Smooth muscle cell (in vitro differentiated cells): ENCODE results near the gene AQP7. TPM values are rescaled to one million over a fixed set of nuclear protein-coding genes. Genes with fewer than 3 reads are reported as not detected.

ENCODE experiments used
- DNase-seq: peaks from one replicate; lab custom pipeline; 2025; ENCODE audit not compliant: unreplicated experiment; lab: John Stamatoyannopoulos, UW
- H2AFZ ChIP-seq: fragments of 200-600 bp; sonication (generic); 2 replicates; pipeline ENCODE4 v1.6.0; 2016; ENCODE audit warnings: antibody characterized with exemption, low read depth, mild to moderate bottlenecking
- H3F3A ChIP-seq: fragments of 200-600 bp; sonication (generic); 2 replicates; pipeline ENCODE4 v1.6.0; 2017; ENCODE audit warnings: antibody characterized with exemption, low read depth
- H3K27ac ChIP-seq: fragments of 200-600 bp; sonication (generic); 2 replicates; pipeline ENCODE4 v1.5.1; 2016; ENCODE audit warnings: low read depth, mild to moderate bottlenecking
- H3K27me3 ChIP-seq: fragments of 200-600 bp; sonication (generic); 2 replicates; pipeline ENCODE4 v1.6.1; 2016; ENCODE audit warnings: low read depth, mild to moderate bottlenecking
- H3K36me3 ChIP-seq: fragments of 200-600 bp; sonication (generic); 2 replicates; pipeline ENCODE4 v1.5.1; 2016; ENCODE audit warnings: low read depth
- H3K4me1 ChIP-seq: fragments of 200-600 bp; sonication (generic); 2 replicates; pipeline ENCODE4 v1.5.1; 2016; ENCODE audit warnings: low read depth
- H3K4me2 ChIP-seq: fragments of 200-600 bp; sonication (generic); 2 replicates; pipeline ENCODE4 v1.6.0; 2016; ENCODE audit warnings: mild to moderate bottlenecking
- H3K4me3 ChIP-seq: fragments of 200-600 bp; sonication (generic); 2 replicates; pipeline ENCODE4 v1.5.1; 2016; ENCODE audit warnings: mild to moderate bottlenecking
- H3K79me2 ChIP-seq: fragments of 200-600 bp; sonication (generic); 2 replicates; pipeline ENCODE4 v1.6.0; 2016; ENCODE audit warnings: low read depth, mild to moderate bottlenecking
- H3K9ac ChIP-seq: fragments of 200-600 bp; sonication (generic); 2 replicates; pipeline ENCODE4 v1.6.0; 2016; ENCODE audit warnings: low read depth
- H3K9me3 ChIP-seq: fragments of 200-600 bp; sonication (generic); replicated peaks from 2 replicates; pipeline ENCODE4 v1.5.1; 2016; ENCODE audit warnings: low read depth
- H4K20me1 ChIP-seq: fragments of 200-600 bp; sonication (generic); 2 replicates; pipeline ENCODE4 v1.6.0; 2016; ENCODE audit warnings: low read depth
- CTCF ChIP-seq: fragments of 200-600 bp; sonication (generic); IDR thresholded peaks from 2 replicates; pipeline ENCODE4 v1.5.1; 2017; ENCODE audit warnings: borderline replicate concordance, mild to moderate bottlenecking, antibody characterized with exemption; ENCODE audit not compliant: insufficient read depth, poor library complexity, severe bottlenecking
- WGBS: methylation state at CpG from one replicate; pipeline ENCODE4 v1.1.7; 2016; ENCODE audit warnings: low lambda C conversion rate; 5-methylcytosine and 5-hydroxymethylcytosine counted together
- polyA plus RNA-seq: library from polyadenylated mRNA; unstranded; fragments of >200 nt; fragmentation: Nextera tagmentation; extraction: Ambion mirVana; gene quantifications from 2 replicates; pipeline ENCODE4 v1.2.1, GENCODE V29; 2016
- total RNA-seq: library from RNA; depleted of rRNA; stranded (reverse); fragments of >200 nt; gene quantifications from 2 replicates; pipeline ENCODE4 v1.2.3, GENCODE V29; 2014

The AQP7 gene
- total and polyA plus RNA-seq, 2 experiments from 2014 or later = 0.45 to 0.76 TPM

DNA sequence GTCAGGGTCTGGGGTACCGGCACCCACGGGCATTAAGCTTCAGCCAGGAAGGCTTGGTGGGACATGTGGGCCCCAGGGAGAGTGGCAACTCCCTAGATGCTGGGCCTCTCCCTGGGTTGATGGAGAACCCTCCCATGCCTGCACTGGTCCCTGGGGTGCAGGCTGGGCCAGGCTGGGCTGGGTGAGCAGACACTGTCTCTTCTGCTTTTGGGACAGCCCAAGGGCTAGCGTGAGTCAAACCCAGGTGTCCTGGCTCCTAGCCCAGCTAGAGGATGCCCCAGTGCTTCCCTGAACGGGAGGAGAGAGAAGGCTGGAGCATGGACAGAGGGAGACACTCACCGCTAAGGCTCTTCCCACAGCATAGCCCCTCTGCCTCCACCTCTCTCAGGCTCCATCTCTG, 5.7 kb upstream of the AQP7 start:
- WGBS = 96% methylated on average over 5 of the region's 5 CpGs
- Histone ChIP-seq H4K20me1 (no peaks in the 10 kb centered on the region), H3K4me1 (no peaks in the 10 kb centered on the region)

GRCh38 chr9:33407061-33407460, 4.7 kb upstream of the AQP7 start:
- Histone ChIP-seq H3K79me2 (no peaks in the 10 kb centered on the region), H3K27ac (no peak overlapping the region), H3K4me2 (no peak overlapping the region), H3K36me3 (no peaks in the 10 kb centered on the region), H3K4me3 (no peak overlapping the region), H3K9ac (no peak overlapping the region), H3K9me3 (no peaks in the 10 kb centered on the region), H2AFZ (no peak overlapping the region), H3K4me1 (no peaks in the 10 kb centered on the region), H3K27me3 (no peaks in the 10 kb centered on the region), H4K20me1 (no peaks in the 10 kb centered on the region), H3F3A (no peaks in the 10 kb centered on the region)
- 92% methylated on average over 3 of the region's 3 CpGs for WGBS
- no peak for TF ChIP-seq CTCF
- DNase-seq = no peak

More for the DNA sequence above, 5.7 kb upstream of the AQP7 start:
- no peak overlapping the region for H3K4me3 ChIP-seq
- H3K9me3 ChIP-seq = no peaks in the 10 kb centered on the region
- H3K27me3 ChIP-seq = no peaks in the 10 kb centered on the region
- H3K79me2 ChIP-seq = no peaks in the 10 kb centered on the region
- no peak overlapping the region for H2AFZ ChIP-seq
- DNase-seq = no peak
- no peaks in the 10 kb centered on the region for H3F3A ChIP-seq
- TF ChIP-seq CTCF = no peak
- H3K27ac ChIP-seq = no peak overlapping the region
- no peak overlapping the region for H3K4me2 ChIP-seq
- no peaks in the 10 kb centered on the region for H3K36me3 ChIP-seq
- no peak overlapping the region for H3K9ac ChIP-seq

DNA sequence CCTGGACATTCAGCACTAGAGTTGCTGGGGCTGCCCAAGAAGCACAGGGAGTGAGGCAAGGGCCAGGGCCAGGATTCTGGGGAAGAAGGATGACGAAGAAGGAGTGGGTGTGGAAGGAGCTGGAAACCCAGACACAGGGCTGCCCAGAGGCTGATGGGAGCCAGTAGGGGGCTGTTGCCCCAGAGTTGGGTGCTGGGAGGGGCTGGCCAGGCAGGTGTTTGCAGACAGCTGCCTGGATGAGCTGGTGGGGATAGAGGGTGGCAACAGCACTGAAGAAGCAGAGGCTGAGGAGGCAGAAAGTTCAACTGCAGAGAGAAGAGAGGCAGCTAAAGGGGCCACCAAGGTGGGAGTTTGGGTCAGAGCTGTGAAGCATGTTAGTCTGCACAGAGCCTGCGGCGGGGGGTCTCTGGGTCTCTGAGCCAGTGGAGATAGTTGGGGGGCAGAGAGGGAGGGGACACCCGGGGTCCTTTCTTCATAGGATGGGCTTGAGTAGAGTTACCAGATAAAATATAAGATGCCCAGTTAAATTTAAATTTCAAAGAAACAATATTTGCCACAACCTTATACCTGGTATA, 2.5 kb upstream of the AQP7 start:
- TF ChIP-seq CTCF = no peak
- no peaks in the 10 kb centered on the region for H3K79me2 ChIP-seq
- H3K4me2 ChIP-seq = no peak overlapping the region
- H3K36me3 ChIP-seq = no peaks in the 10 kb centered on the region
- no peaks in the 10 kb centered on the region for H3K9me3 ChIP-seq
- no peaks in the 10 kb centered on the region for H3K4me1 ChIP-seq
- no peak overlapping the region for H3K9ac ChIP-seq
- H3K4me3 ChIP-seq = no peak overlapping the region
- no peak overlapping the region for H3K27ac ChIP-seq
- no peak overlapping the region for H2AFZ ChIP-seq
- no peaks in the 10 kb centered on the region for H4K20me1 ChIP-seq
- 79% methylated on average over 4 of the region's 4 CpGs for WGBS
- H3F3A ChIP-seq = no peaks in the 10 kb centered on the region
- no peaks in the 10 kb centered on the region for H3K27me3 ChIP-seq
- no peak for DNase-seq
